H1 (cell line): Measurements from ENCODE around the gene GPN2. TPM values are rescaled to one million over a fixed set of nuclear protein-coding genes. Genes with fewer than 3 reads are reported as not detected.
A peak's percentile ranks its signal among the peaks of the same experiment; 100 is the strongest.

Experiments
- CTCF ChIA-PET: fragments of 300-600 bp; sonication (Branson Sonifier 250); formaldehyde crosslinking; loops from one replicate; lab custom pipeline; 2021; ENCODE audit not compliant: partially characterized antibody; lab: Charles Lee
- POLR2A ChIA-PET: fragments of 300-600 bp; sonication (Branson Sonifier 250); formaldehyde crosslinking; loops from one replicate; lab custom pipeline; 2021; ENCODE audit warnings: inconsistent platforms; ENCODE audit not compliant: partially characterized antibody; lab: Charles Lee
- DNase-seq, 2 experiments: peaks; one replicate each; pipeline versions ENCODE4 v3.0.0 to v3.0.0-alpha.2; 2010 to 2022; ENCODE audit warnings: low spot score in 2 of 2, low read depth in 1 of 2, mixed read lengths in 1 of 2
- FAIRE-seq: peaks from 2 replicates; lab custom pipeline; 2011; peaks lifted over from hg19 to GRCh38; lab: Jason Lieb, UNC
- H2AFZ ChIP-seq: 2 replicates; pipeline ENCODE4 v1.8.1; 2012; ENCODE audit warnings: low read length, inconsistent platforms
- H2AK5ac ChIP-seq: 2 replicates; pipeline ENCODE4 v1.6.1; 2013; ENCODE audit warnings: low read depth, low read length
- H2BK120ac ChIP-seq: replicated peaks from 2 replicates; pipeline ENCODE3; 2013; ENCODE audit warnings: low read depth, low read length, inconsistent platforms
- H2BK12ac ChIP-seq: 2 replicates; pipeline ENCODE4 v1.6.1; 2013; ENCODE audit warnings: low read depth, low read length
- H2BK15ac ChIP-seq: 2 replicates; pipeline ENCODE4 v1.6.1; 2013; ENCODE audit warnings: low read length
- H2BK20ac ChIP-seq: 2 replicates; pipeline ENCODE4 v1.6.1; 2013; ENCODE audit warnings: low read length
- H2BK5ac ChIP-seq: 2 replicates; pipeline ENCODE4 v1.6.1; 2013; ENCODE audit warnings: low read depth, low read length
- H3K14ac ChIP-seq: 2 replicates; pipeline ENCODE4 v1.6.1; 2013; ENCODE audit warnings: inconsistent platforms; ENCODE audit not compliant: insufficient read length
- H3K18ac ChIP-seq: 2 replicates; pipeline ENCODE4 v1.6.1; 2013; ENCODE audit warnings: low read length; ENCODE audit errors: extremely low read depth
- H3K23ac ChIP-seq: 2 replicates; pipeline ENCODE4 v1.6.1; 2013; ENCODE audit warnings: inconsistent platforms; ENCODE audit not compliant: insufficient read length
- H3K23me2 ChIP-seq: 2 replicates; pipeline ENCODE4 v1.6.1; 2013; ENCODE audit warnings: low read depth, low read length
- H3K27ac ChIP-seq: 2 replicates; pipeline ENCODE4 v1.6.1; 2011; ENCODE audit warnings: low read depth, low read length, inconsistent platforms
- H3K27me3 ChIP-seq, 4 experiments: replicated peaks in 1 of 4; 1 replicate in 1 of 4; 2 replicates in 3 of 4; pipeline versions ENCODE4 v1.6.1 to v1.8.1; 2011 to 2013; ENCODE audit warnings: low read length in 3 of 4, mild to moderate bottlenecking in 3 of 4, inconsistent platforms in 2 of 4, mixed read lengths in 2 of 4, moderate library complexity in 1 of 4; ENCODE audit not compliant: control insufficient read depth in 3 of 4, insufficient read depth in 3 of 4; ENCODE audit errors: extremely low read depth in 1 of 4
- H3K36me3 ChIP-seq, 4 experiments: 2 replicates each; pipeline versions ENCODE4 v1.6.1 to v1.8.1; 2011 to 2013; ENCODE audit warnings: mild to moderate bottlenecking in 4 of 4, low read length in 3 of 4, moderate library complexity in 2 of 4, control low read depth in 1 of 4, inconsistent platforms in 1 of 4; ENCODE audit not compliant: insufficient read depth in 4 of 4, control insufficient read depth in 2 of 4
- H3K4ac ChIP-seq: replicated peaks from 2 replicates; pipeline ENCODE3; 2013; ENCODE audit warnings: low read length, low read depth, mixed read lengths, inconsistent platforms; ENCODE audit not compliant: insufficient read length
- H3K4me1 ChIP-seq, 4 experiments: replicated peaks in 1 of 4; 1 replicate in 1 of 4; 2 replicates in 3 of 4; pipeline versions ENCODE4 v1.6.1 to v1.8.1; 2011 to 2013; ENCODE audit warnings: low read length in 3 of 4, inconsistent platforms in 2 of 4, mixed read lengths in 1 of 4; ENCODE audit not compliant: insufficient read depth in 4 of 4, control insufficient read depth in 3 of 4
- H3K4me2 ChIP-seq, 2 experiments: 2 replicates each; pipeline versions ENCODE4 v1.6.1 to v1.8.1; 2011 to 2013; ENCODE audit warnings: low read depth in 2 of 2, low read length in 2 of 2, control low read depth in 1 of 2, inconsistent platforms in 1 of 2, mild to moderate bottlenecking in 1 of 2; ENCODE audit not compliant: insufficient read depth in 1 of 2
- H3K4me3 ChIP-seq, 4 experiments: fragments of 200-600, 300-600 bp in 1 of 4; sonication (generic), shearing (Covaris generic), sonication (Bioruptor Twin) in 1 of 4; 2 replicates each; pipeline versions ENCODE4 v1.5.1 to v1.8.1; 2011 to 2016; ENCODE audit warnings: low read length in 4 of 4, low read depth in 3 of 4, control low read depth in 2 of 4, inconsistent platforms in 2 of 4, mild to moderate bottlenecking in 2 of 4, mixed read lengths in 1 of 4, moderate library complexity in 1 of 4; ENCODE audit not compliant: insufficient read depth in 2 of 4; ENCODE audit errors: extremely low read depth in 1 of 4
- H3K56ac ChIP-seq: replicated peaks from 2 replicates; pipeline ENCODE3; 2013; ENCODE audit warnings: low read depth, mild to moderate bottlenecking, mixed read lengths, low read length, inconsistent platforms; ENCODE audit not compliant: insufficient read length
- H3K79me1 ChIP-seq: 2 replicates; pipeline ENCODE4 v1.6.1; 2013; ENCODE audit warnings: low read depth, low read length, control low read depth
- H3K79me2 ChIP-seq, 2 experiments: 2 replicates each; pipeline versions ENCODE4 v1.6.1 to v1.8.1; 2012 to 2013; ENCODE audit warnings: low read length in 2 of 2, mild to moderate bottlenecking in 2 of 2, inconsistent platforms in 1 of 2; ENCODE audit not compliant: insufficient read depth in 2 of 2, control insufficient read depth in 1 of 2
- H3K9ac ChIP-seq, 4 experiments: replicated peaks in 1 of 4; 1 replicate in 1 of 4; 2 replicates in 3 of 4; pipeline versions ENCODE4 v1.6.1 to v1.8.1; 2011 to 2013; ENCODE audit warnings: low read depth in 3 of 4, low read length in 3 of 4, control low read depth in 2 of 4, mild to moderate bottlenecking in 2 of 4, moderate library complexity in 2 of 4, inconsistent platforms in 1 of 4; ENCODE audit errors: extremely low read depth in 1 of 4
- H3K9me3 ChIP-seq, 2 experiments: 2 replicates each; pipeline versions ENCODE4 v1.6.1 to v1.8.1; 2012 to 2013; ENCODE audit warnings: mild to moderate bottlenecking in 2 of 2, moderate library complexity in 2 of 2, control low read depth in 1 of 2, inconsistent platforms in 1 of 2, low read depth in 1 of 2, low read length in 1 of 2, mixed read lengths in 1 of 2; ENCODE audit not compliant: insufficient read depth in 2 of 2
- H4K20me1 ChIP-seq, 2 experiments: replicated peaks in 1 of 2; 2 replicates each; pipeline versions ENCODE3 to v1.8.1; 2011 to 2013; ENCODE audit warnings: inconsistent platforms in 2 of 2, low read length in 2 of 2, mild to moderate bottlenecking in 1 of 2; ENCODE audit not compliant: insufficient read depth in 2 of 2, control insufficient read depth in 1 of 2
- H4K5ac ChIP-seq: 2 replicates; pipeline ENCODE4 v1.6.1; 2013; ENCODE audit warnings: low read length, low read depth, mixed read lengths, inconsistent platforms; ENCODE audit not compliant: insufficient read length
- H4K8ac ChIP-seq: 2 replicates; pipeline ENCODE4 v1.8.0; 2013; ENCODE audit warnings: mild to moderate bottlenecking, moderate library complexity, low read length, inconsistent platforms; ENCODE audit not compliant: insufficient read depth; ENCODE audit errors: extremely low read depth
- H4K91ac ChIP-seq: replicated peaks from 2 replicates; pipeline ENCODE3; 2013; ENCODE audit warnings: low read length, mixed read lengths, inconsistent platforms; ENCODE audit not compliant: insufficient read length
- BACH1 ChIP-seq: IDR thresholded peaks from 2 replicates; pipeline ENCODE4 v1.6.1; 2012; ENCODE audit warnings: low read length, improper control_type of control experiment
- CTCF ChIP-seq, 3 experiments: IDR thresholded peaks; 1 replicate in 2 of 3; 2 replicates in 1 of 3; pipeline versions ENCODE4 v1.5.1 to v1.6.1; 2011; ENCODE audit warnings: low read length in 3 of 3, mild to moderate bottlenecking in 3 of 3, inconsistent platforms in 2 of 3, low read depth in 1 of 3, moderate library complexity in 1 of 3; ENCODE audit not compliant: insufficient read depth in 1 of 3; ENCODE audit errors: control extremely low read depth in 1 of 3
- SRF ChIP-seq: IDR thresholded peaks from 2 replicates; pipeline ENCODE4 v1.6.1; 2011; ENCODE audit warnings: mild to moderate bottlenecking, low read depth, low read length, moderate library complexity
- whole genome bisulfite sequencing, 2 experiments: shearing (Covaris generic) in 1 of 2; methylation state at CpG; one replicate each; pipeline versions ENCODE4 v1.1.6 to v1.1.7; 2013 to 2015; ENCODE audit warnings: low lambda C conversion rate in 2 of 2, mixed read lengths in 2 of 2, inconsistent platforms in 1 of 2, low coverage in 1 of 2, missing lambda C conversion rate in 1 of 2; ENCODE audit not compliant: insufficient replicate concordance in 2 of 2, insufficient coverage in 1 of 2, insufficient read length in 1 of 2; ENCODE audit errors: extremely low coverage in 1 of 2, missing lambda C conversion rate in 1 of 2; 5-methylcytosine and 5-hydroxymethylcytosine counted together
- polyA plus RNA-seq, 7 experiments: library from polyadenylated mRNA; depleted of rRNA in 3 of 7; stranded (reverse) in 5 of 7; unstranded in 2 of 7; fragments of >200 nt in 5 of 7; fragments of 200-250 nt in 2 of 7; gene quantifications; 1 replicate in 5 of 7; 2 replicates in 1 of 7; 4 replicates in 1 of 7; pipeline versions ENCODE4 v1.2.1 to v1.2.3, GENCODE V29; 2011 to 2013; ENCODE audit warnings: missing spikeins in 2 of 7, mixed read lengths in 2 of 7
- total RNA-seq: library from RNA; stranded (reverse); fragmentation: NEBNext Ultra II Directional; extraction: Animal tissue kit (Norgen Biotek cat#: 25700); gene quantifications from 2 replicates; pipeline ENCODE4 v1.2.1, GENCODE V29; 2021

The GPN2 gene
- total and polyA plus RNA-seq, 2 of the 8 experiments (the other 6 are each of a cell fraction or from before 2014, with no cell fraction given): 27.3 to 36.8 TPM

GRCh38 chr1:26913754-26914619 is 23.9 kb upstream of the GPN2 start, which contains the start of gene NR0B2:
TSS of gene NR0B2 (minus strand) at chr1:26913975. CDS start at chr1:26913940, 35 bp downstream.
- ChIA-PET POLR2A (interaction anchor here (1.0 to 2.5 kb wide), 6 partner anchors 8 to 46 kb away, joined by 3 to 14 read pairs (median 6); partner anchors contain the start of genes GPATCH3, GPN2, KDF1 and NUDC), CTCF (interaction anchor here (0.8 to 1.3 kb wide), 4 partner anchors 27 to 312 kb away, joined by 3 read pairs; partner anchors contain the start of gene KDF1)
- Histone ChIP-seq H2AFZ (no peak within 1 kb of the TSS), H3K14ac (no peak within 1 kb of the TSS), H3K4me1 (no peaks in the 10 kb centered on the region), H2BK120ac (no peak within 1 kb of the TSS), H2BK20ac (no peak within 1 kb of the TSS), H2BK15ac (no peak within 1 kb of the TSS), H2AK5ac (no peak within 1 kb of the TSS), H2BK5ac (no peak within 1 kb of the TSS), H3K9me3 (no peaks in the 10 kb centered on the region), H3K9ac (no peak within 1 kb of the TSS), H3K18ac (no peak within 1 kb of the TSS), H4K5ac (no peak within 1 kb of the TSS), H3K79me1 (no peaks in the 10 kb centered on the region), H3K79me2 (no peaks in the 10 kb centered on the region), H3K27ac (no peak within 1 kb of the TSS), H3K4ac (no peak within 1 kb of the TSS), H3K4me3 (no peak within 1 kb of the TSS), H3K36me3 (no peaks in the 10 kb centered on the region), H3K23me2 (no peaks in the 10 kb centered on the region), H3K56ac (no peak within 1 kb of the TSS), H3K4me2 (no peak within 1 kb of the TSS), H4K8ac (peak within 1 kb of the TSS; percentile 79; the same call in 1 of the 2 replicates), H3K27me3 (peaks cover 0 to 2% (median 0%) of the 10 kb centered on the region in 4 experiments; a peak in 2 of 7 replicates), H4K91ac (no peak within 1 kb of the TSS), H2BK12ac (no peak within 1 kb of the TSS), H4K20me1 (no peaks in the 10 kb centered on the region), H3K23ac (no peak within 1 kb of the TSS)
- no peak for TF ChIP-seq BACH1
- TF ChIP-seq SRF: no peak
- TF ChIP-seq CTCF (IDR thresholded peaks at IDR 0.05; ENCODE audit: control extremely low read depth in 1 of 3, insufficient read depth in 1 of 3, low read depth in 1 of 3, low read length in 3 of 3): no peak
- FAIRE-seq (no peak), DNase-seq (no peak)
- WGBS, 2 experiments: 86% methylated on average over 16 of the region's 16 CpGs; no CpG with 5 or more reads in 1 of the 2 experiments
